Choroid plexus epithelial cell (primary cell): ENCODE data around the gene DGAT2L6.

Experiments
- DNase-seq: peaks from one replicate; pipeline ENCODE4 v3.0.0-alpha.2; 2010; ENCODE audit warnings: low read depth
- H3K4me3 ChIP-seq: 2 replicates; pipeline ENCODE4 v1.5.1; 2011; ENCODE audit warnings: low read depth, mild to moderate bottlenecking, control low read depth, low read length, moderate library complexity
- CTCF ChIP-seq: conservative IDR thresholded peaks from 2 replicates; pipeline ENCODE4 v1.5.1; 2011; ENCODE audit warnings: low read depth, mild to moderate bottlenecking, control low read depth, inconsistent platforms, low read length, moderate library complexity

The DGAT2L6 gene

DNA sequence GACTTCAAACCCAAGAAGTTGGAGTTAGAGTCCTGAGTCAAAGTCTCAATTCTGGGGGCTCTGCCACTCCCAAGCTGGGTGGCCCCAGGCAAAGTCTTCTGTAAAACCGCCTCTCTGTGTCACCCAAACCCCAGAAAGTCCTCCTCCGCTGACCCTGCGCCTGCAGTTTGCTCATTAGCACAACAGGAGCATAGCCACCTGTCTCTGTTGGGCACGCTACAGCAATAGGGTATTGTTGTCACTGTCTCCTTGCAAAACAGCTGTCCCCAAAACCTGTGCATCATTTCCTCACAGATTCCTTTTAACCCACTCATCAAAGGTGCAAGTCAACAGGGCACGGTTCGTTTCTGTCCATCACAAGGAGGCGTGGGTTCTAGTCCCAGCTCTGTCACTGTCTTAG lies 8.0 kb upstream of the DGAT2L6 start:
- no peak overlapping the region for H3K4me3 ChIP-seq
- no peak for TF ChIP-seq CTCF
- no peak for DNase-seq

DNA sequence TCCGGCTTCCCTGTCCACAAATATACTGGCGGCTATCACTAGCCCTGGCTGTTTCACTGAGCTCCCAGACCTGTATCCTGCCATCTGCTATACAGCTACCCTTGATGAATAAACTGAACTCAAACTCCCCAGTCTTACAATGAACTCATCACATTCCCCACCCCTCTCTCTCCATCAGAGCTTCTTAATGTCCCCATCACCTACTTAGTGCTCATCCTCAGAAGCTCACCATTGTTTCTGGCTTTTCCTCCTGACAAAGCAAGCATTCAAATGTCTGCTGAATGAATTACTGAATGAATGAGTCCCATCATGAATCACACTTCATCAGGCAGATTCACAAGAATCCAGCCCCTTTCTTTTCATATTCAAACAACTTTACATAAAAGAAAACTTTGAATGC lies 5.7 kb upstream of the DGAT2L6 start:
- H3K4me3 ChIP-seq, result no peak overlapping the region
- no peak for DNase-seq
- TF ChIP-seq CTCF, result no peak

DNA sequence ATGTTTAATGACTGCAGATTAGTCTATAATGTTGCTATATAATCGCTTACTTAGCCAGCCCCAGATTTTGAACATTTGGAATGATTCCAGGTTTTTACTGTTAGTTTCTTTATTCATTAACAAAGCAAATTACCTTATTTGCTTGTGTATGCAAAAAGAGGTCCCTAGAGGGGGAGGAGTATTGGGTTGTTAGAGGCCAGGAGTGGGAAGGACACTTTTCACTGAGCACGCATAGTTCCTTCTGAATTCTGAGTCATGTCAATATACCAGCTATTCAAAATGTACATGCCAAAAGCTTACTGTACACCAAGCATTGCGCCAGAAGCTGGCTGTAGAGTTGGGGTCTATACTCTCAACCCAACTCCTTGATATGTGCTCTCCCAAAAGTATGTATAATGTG lies 5.1 kb upstream of the DGAT2L6 start:
- peak; percentile 13 for DNase-seq
- H3K4me3 ChIP-seq, result no peak overlapping the region
- no peak for TF ChIP-seq CTCF

DNA sequence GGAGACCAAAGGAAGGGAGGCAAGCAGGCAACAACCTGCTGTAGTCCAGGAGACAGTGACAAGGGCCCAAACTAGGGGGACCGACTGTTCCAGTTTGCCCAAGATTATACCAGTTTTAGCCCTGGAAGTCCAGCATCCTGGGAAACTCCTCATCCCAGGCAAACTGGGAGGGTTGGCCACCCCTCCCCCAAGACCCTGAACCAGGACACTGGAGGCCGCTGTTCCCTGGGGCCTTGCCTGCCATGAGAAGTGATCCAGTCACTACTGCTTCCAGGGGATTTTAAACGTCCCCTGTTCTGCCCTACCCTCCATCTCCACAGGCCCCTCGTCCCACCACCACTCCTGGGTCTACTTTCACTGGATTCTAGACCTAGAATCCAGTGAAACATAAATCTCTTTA lies 4.3 kb upstream of the DGAT2L6 start:
- no peak for TF ChIP-seq CTCF
- no peak for DNase-seq
- no peak overlapping the region for H3K4me3 ChIP-seq

- no peak overlapping the region for H3K4me3 ChIP-seq
- no peak for DNase-seq
Observed at GRCh38 chrX:70174754-70175153, 2.5 kb upstream of the DGAT2L6 start.

GRCh38 chrX:70175338-70175737 lies 1.9 kb upstream of the DGAT2L6 start:
- no peak for TF ChIP-seq CTCF
- H3K4me3 ChIP-seq, result no peak overlapping the region
- DNase-seq, result no peak

More at GRCh38 chrX:70174754-70175153, 2.5 kb upstream of the DGAT2L6 start:
- TF ChIP-seq CTCF, result no peak

DNA sequence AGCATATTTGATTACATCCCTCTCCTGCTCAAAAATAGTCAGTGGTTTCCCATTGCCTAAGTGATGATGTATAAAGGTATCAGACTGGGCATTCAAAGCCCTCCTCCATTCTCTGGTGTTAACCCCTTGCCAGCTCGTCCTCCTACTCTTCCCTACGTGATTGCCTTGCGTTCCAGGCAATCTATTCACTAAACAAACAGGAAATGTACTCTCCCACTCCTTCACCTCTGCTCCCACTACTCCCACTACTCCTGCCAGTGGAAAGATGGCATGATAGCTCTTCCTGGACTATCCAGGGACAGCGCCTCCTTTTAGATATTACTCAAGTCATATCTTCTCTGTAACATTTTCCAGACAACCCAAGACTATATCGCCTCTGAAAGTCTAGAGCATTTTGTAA lies 5.8 kb downstream of the DGAT2L6 start:
- no peak for TF ChIP-seq CTCF
- DNase-seq, result no peak
- no peak overlapping the region for H3K4me3 ChIP-seq
